ENCODE data around the gene PSMD2.

PSMD2 gene

DNA sequence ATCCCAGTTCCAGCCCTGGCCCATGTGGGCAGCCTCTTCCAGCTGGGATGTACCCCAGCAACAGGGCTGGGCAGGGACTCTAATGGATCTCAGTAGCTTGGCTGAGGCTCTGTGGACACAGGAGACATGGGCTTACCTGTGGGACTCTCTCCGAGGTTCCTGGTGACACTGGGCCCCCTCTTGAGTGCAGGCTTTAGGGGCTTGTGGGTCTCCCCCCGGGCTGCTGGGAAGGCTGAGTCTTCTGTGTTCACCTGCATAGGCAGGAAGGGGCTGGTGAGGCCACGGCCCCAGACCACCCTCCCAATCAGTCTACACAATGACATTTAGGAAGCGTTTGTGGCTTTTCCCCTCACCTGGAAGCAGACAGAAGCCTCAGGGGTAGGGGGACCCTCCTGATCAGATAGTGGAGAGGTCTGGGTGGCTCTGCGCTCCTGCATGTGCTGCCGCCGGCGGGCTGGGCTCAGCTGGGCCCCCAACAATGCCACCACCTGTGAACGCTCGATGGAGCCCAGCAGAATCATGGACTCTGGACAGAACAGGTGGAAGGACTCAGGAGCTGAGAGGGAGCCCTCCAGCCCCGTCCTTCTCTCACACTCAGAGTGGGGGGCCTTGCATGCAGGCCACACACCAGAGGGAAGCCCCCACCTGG is 54.0 kb downstream of the PSMD2 start:
- Histone ChIP-seq H3K9me3 (ENCODE audit: control insufficient read depth, insufficient read depth, low read length) (no peaks in the 10 kb centered on the region), H3K36me3 (ENCODE audit: control insufficient read depth, low read length) (no peaks in the 10 kb centered on the region), H3K27ac (ENCODE audit: low read depth, low read length) (no peak overlapping the region)

DNA sequence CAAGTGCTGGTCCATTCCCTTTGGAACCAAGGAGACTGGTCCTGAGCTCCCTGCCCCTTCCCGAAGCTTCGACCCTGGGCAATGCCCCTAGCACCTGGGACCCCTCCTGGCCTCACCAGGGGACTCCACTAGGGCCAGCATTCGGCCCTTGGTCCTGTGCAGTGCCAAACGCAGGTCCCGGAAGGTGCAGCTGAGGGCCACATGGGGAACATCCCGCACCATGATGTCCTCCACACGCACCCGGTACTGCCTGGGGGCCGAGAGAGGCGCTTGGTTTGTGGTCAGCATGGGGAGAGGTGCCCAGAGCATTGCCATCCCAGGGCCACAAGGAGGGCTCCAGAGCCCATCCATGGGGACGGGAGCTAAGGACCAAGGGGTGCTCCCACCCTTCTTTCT is 54.5 kb downstream of the PSMD2 start:
- Histone ChIP-seq H4K20me1 (ENCODE audit: control insufficient read depth, insufficient read depth, low read depth, low read length) (no peaks in the 10 kb centered on the region), H3K27ac (ENCODE audit: low read depth, low read length) (no peak overlapping the region), H3K9me2 (replicated peaks; ENCODE audit: control insufficient read depth, low read length) (no peaks in the 10 kb centered on the region), H3K4me1 (ENCODE audit: control insufficient read depth, low read length) (peaks cover 3% of the 10 kb centered on the region; the same call in 1 of the 2 replicates), H3K36me3 (ENCODE audit: control insufficient read depth, low read length) (no peaks in the 10 kb centered on the region), H3K9me3 (ENCODE audit: control insufficient read depth, insufficient read depth, low read length) (no peaks in the 10 kb centered on the region), H3F3A (ENCODE audit: control insufficient read depth, insufficient read depth) (no peaks in the 10 kb centered on the region), H3K4me2 (ENCODE audit: low read length) (no peak overlapping the region), H3K4me3 (ENCODE audit: low read length) (no peak overlapping the region), H3K79me2 (ENCODE audit: control insufficient read depth, low read length) (no peaks in the 10 kb centered on the region), H3K27me3 (ENCODE audit: control insufficient read depth, low read length) (no peaks in the 10 kb centered on the region)
- no peak for TF ChIP-seq EZH2phosphoT487 (IDR thresholded peaks at IDR 0.05; ENCODE audit: borderline replicate concordance, low read length)
- TF ChIP-seq, protein P1, sequence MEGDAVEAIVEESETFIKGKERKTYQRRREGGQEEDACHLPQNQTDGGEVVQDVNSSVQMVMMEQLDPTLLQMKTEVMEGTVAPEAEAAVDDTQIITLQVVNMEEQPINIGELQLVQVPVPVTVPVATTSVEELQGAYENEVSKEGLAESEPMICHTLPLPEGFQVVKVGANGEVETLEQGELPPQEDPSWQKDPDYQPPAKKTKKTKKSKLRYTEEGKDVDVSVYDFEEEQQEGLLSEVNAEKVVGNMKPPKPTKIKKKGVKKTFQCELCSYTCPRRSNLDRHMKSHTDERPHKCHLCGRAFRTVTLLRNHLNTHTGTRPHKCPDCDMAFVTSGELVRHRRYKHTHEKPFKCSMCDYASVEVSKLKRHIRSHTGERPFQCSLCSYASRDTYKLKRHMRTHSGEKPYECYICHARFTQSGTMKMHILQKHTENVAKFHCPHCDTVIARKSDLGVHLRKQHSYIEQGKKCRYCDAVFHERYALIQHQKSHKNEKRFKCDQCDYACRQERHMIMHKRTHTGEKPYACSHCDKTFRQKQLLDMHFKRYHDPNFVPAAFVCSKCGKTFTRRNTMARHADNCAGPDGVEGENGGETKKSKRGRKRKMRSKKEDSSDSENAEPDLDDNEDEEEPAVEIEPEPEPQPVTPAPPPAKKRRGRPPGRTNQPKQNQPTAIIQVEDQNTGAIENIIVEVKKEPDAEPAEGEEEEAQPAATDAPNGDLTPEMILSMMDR (IDR thresholded peaks at IDR 0.05; ENCODE audit: low read depth, low read length, poor library complexity, severe bottlenecking) = no peak

More for the DNA sequence above, 54.0 kb downstream of the PSMD2 start:
- Histone ChIP-seq H4K20me1 (ENCODE audit: control insufficient read depth, insufficient read depth, low read depth, low read length) (no peaks in the 10 kb centered on the region), H3K79me2 (ENCODE audit: control insufficient read depth, low read length) (no peaks in the 10 kb centered on the region), H3K4me2 (ENCODE audit: low read length) (no peak overlapping the region), H3K4me3 (ENCODE audit: low read length) (no peak overlapping the region), H3K27me3 (ENCODE audit: control insufficient read depth, low read length) (no peaks in the 10 kb centered on the region), H3K4me1 (ENCODE audit: control insufficient read depth, low read length) (peaks cover 3% of the 10 kb centered on the region; the same call in 1 of the 2 replicates), H3F3A (ENCODE audit: control insufficient read depth, insufficient read depth) (no peaks in the 10 kb centered on the region), H3K9me2 (replicated peaks; ENCODE audit: control insufficient read depth, low read length) (no peaks in the 10 kb centered on the region)
- TF ChIP-seq EZH2phosphoT487 (IDR thresholded peaks at IDR 0.05; ENCODE audit: borderline replicate concordance, low read length) = no peak
- TF ChIP-seq, protein P1 (IDR thresholded peaks at IDR 0.05; ENCODE audit: low read depth, low read length, poor library complexity, severe bottlenecking) = no peak

DNA sequence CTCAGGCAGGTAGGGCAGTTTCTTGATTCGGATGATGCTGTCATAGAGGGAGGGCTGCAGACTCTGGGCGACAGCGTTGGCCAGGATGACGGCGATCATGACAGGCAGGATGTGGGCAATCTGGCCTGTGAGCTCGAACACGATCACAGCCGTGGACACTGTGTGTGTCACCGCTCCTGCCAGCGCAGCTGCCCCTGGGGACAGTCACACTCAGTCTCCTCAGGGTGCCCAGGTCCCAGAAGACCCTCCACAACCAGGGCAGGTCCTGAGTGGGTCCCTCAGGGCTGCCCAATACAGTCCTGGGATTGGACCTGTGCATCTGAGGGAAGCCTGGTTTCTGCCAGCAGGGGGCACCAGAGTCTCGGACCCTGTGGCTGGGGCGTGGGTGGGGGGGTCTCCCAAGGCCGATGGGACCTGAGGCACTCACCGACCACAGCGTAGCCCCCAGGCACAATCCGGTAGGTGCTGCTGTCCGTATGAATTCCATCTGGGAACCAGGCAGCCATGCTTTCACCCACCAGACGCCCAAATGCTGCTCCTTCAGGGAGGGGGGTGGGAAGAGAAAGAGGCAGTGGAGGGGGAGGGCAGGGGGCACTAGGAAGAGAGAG is 55.2 kb downstream of the PSMD2 start:
- Histone ChIP-seq H3F3A (ENCODE audit: control insufficient read depth, insufficient read depth) (no peaks in the 10 kb centered on the region), H3K79me2 (ENCODE audit: control insufficient read depth, low read length) (no peaks in the 10 kb centered on the region), H3K4me1 (ENCODE audit: control insufficient read depth, low read length) (peaks cover 3% of the 10 kb centered on the region; the same call in 1 of the 2 replicates), H3K27me3 (ENCODE audit: control insufficient read depth, low read length) (no peaks in the 10 kb centered on the region), H3K27ac (ENCODE audit: low read depth, low read length) (no peak overlapping the region), H3K4me2 (ENCODE audit: low read length) (no peak overlapping the region), H3K9me2 (replicated peaks; ENCODE audit: control insufficient read depth, low read length) (no peaks in the 10 kb centered on the region), H3K36me3 (ENCODE audit: control insufficient read depth, low read length) (no peaks in the 10 kb centered on the region), H4K20me1 (ENCODE audit: control insufficient read depth, insufficient read depth, low read depth, low read length) (no peaks in the 10 kb centered on the region), H3K9me3 (ENCODE audit: control insufficient read depth, insufficient read depth, low read length) (no peaks in the 10 kb centered on the region), H3K4me3 (ENCODE audit: low read length) (no peak overlapping the region)
- TF ChIP-seq, protein P1 (IDR thresholded peaks at IDR 0.05; ENCODE audit: low read depth, low read length, poor library complexity, severe bottlenecking) = peak; percentile 94
- no peak for TF ChIP-seq EZH2phosphoT487 (IDR thresholded peaks at IDR 0.05; ENCODE audit: borderline replicate concordance, low read length)
